A204.1 (cell line): ENCODE data around the gene MBTPS1.
A peak's percentile ranks its signal among the peaks of the same experiment; 100 is the strongest.

Experiments
- FAIRE-seq: peaks from 2 replicates; lab custom pipeline; 2012; peaks lifted over from hg19 to GRCh38; lab: Jason Lieb, UNC

The MBTPS1 gene

DNA sequence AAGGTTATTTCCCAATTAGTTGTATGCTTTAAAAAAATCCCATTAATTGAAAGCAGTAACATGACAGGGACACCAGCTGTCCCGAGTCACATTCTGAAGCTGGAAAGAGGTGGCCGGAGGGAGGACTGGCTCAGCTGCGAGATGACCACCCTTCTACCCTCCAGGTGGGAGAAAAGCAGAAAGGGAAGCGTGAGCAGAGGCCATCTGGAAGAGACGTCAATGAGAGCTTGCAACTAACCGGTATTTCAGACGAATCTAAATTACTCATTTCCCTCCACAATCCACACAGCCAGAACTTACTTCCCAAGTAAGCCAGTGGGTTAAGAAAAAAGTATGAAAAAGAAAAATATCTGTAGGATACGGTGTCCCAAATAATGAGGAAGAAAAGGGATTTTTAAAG, 45.6 kb downstream of the MBTPS1 start:
- no peak for FAIRE-seq

DNA sequence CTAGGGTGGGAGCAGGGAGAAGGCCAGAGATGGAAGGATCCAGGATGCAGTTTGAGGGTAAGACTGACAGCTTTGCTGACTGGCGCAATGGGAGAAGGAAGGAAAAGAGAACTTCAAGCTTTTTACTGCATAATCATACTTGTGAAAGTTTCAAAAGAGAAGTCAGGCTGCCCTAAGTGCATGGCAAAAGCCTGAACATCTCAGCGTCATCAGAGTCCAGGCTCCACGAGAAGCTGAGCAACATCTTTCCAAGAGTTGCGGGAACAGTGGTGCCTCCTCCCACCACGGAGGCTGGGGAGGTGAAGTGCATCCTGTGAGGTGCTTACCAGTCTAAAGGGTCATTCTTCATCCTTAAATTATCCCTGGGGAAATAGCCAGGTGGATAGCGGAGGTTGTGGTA, 47.2 kb downstream of the MBTPS1 start:
- FAIRE-seq, result no peak

DNA sequence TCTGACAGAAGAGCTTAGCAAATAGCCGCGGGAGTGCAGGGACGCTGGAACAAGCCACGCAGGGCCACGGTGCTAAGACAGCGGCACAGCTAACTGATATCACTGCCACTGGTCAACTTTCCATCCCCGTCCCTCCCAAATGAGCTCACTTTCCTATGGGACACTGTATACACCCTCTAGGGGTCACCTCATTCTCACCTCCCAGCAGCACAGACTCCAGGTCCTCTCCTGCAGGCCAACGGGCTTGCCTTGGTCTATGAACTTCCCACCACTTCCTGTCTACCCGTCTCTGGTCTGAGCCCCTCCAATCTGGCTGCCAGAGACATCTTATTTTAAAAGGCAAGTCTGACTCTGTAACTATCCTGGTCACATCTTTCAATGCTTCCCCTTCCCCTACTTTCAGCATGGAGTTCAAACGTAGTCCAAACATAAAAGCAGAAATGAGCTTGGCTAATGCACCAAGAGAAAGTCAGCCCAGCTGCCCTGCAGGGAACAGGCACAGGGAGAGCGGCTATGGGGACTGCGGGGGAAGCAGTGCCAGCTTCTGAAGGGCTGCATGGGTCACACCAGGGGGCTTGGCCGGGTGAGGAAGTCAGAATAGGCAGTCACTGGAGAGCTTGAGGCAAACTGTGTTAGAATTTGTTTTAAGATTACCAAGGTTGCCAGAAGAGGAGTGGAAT, 47.8 kb downstream of the MBTPS1 start:
- FAIRE-seq, result no peak

- FAIRE-seq, result no peak
Observed at GRCh38 chr16:84068041-84068440, 48.7 kb downstream of the MBTPS1 start.

GRCh38 chr16:84067640-84068039, 49.1 kb downstream of the MBTPS1 start:
- FAIRE-seq, result no peak

DNA sequence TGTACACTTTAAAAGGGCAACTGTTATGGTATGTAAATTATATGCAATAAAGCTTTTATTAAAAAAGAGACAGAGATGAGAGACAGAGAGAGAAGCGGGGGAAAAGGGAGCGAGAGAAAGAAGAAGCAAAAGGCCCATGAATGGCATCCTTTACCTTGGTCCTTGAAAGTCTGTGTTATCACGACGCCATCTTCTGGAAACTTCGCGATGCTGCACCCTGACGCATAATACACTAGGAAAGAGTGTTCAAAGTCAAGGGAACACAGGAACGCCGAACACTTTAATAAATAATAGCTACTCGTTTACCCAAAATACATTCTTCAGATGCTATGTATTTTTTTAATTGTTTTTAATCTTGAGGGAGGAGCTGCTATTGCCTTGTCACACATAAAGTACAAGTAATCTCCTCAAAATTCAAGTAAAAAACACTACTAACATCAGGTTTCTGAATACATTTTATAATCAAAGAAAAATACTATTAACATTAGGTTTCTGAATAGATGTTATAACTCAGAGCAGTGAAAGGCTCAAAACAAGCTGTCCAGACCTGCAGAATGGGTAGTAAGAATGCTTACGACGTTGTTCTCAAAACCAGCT, 51.1 kb downstream of the MBTPS1 start:
- FAIRE-seq, result peak; percentile 53

GRCh38 chr16:84063980-84064379, 52.8 kb downstream of the MBTPS1 start:
- FAIRE-seq, result no peak

- no peak for FAIRE-seq
Observed at GRCh38 chr16:84062734-84063640, 53.8 kb downstream of the MBTPS1 start.

- no peak for FAIRE-seq
Observed at GRCh38 chr16:84061236-84061819, 55.4 kb downstream of the MBTPS1 start.

- no peak for FAIRE-seq
Observed at GRCh38 chr16:84059946-84060901, 56.5 kb downstream of the MBTPS1 start.

DNA sequence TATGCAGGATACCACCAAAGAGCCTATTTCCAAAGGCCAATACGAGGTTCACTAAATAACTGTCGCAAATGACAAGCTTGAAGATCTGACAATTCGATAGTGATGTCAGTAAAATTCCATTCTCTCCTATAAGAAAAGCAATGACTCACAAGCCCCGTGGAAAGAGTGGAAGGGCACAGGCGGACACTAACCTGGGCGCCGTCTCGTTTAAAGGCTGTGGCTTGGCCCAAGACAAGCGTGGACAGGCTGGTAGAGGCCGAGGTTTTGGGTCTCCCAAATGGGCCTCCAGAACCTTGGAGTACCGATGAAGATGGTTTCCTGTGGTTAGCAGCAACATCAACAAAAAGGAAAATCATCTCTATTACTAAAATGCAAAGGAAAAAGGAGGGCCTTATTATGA, 57.6 kb downstream of the MBTPS1 start:
- FAIRE-seq, result no peak

- FAIRE-seq, result no peak
Observed at GRCh38 chr16:84058664-84059063, 58.1 kb downstream of the MBTPS1 start.

GRCh38 chr16:84058211-84058610, 58.5 kb downstream of the MBTPS1 start:
- no peak for FAIRE-seq

DNA sequence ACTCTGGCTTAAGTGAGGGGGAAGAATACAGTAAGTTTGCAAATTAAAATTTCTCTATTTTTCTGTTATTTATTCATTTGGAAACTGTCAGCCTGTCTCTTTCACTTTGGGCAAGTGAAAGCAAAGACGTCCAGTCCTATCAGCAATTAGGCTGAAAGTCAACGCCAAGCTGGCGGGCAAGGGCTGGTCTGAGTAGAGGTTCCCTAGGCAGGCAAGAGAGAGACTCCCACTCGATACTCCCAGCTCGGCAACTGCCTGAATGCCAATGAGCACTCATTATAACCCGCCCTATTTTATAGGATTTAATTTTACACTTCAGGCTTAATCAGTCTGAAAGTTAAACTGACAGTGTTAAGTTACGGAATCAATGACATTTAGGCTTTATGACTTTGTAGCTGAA, 59.8 kb downstream of the MBTPS1 start:
- no peak for FAIRE-seq

DNA sequence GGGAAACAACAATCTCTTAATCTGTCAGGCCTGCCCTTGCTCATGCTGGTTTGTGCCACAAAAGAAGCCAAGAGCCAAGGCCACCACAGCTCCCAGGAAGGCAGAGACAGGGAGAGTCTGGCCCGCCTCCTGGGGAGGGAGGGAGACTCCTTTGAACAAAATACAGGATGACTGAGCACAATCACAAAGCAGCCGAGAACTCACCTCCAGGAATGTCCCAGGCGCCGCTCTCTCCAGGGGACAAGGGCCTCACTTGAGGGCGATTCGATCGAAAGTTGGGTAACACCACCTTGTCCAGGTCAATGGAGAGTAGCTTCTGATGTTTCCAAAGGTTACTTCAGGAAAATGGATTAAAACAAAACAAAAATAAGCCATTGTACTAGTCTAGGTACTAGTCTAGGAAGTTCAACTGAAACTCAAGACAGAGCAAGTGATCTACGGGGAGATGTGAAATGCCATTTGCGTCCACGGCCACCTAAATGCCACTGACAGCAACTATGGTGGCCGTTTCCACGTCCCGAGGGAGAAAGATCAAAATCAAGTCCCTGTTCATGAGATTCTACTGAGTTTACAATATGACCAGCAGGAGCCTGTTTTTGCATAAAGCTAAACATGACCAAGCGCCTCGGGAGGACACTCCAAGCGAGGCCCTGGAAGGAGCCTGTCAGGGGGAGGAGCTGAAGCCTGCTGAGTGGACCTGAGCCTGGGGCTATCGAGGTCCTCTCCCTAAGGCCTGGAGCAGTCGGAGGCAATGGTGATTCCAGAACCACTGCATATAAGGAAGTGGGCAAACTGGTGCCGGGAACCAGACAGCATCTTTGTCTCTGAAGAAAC, 60.7 kb downstream of the MBTPS1 start:
- no peak for FAIRE-seq

- FAIRE-seq, result no peak
Observed at GRCh38 chr16:84055366-84055765, 61.4 kb downstream of the MBTPS1 start.

GRCh38 chr16:84054916-84055315, 61.8 kb downstream of the MBTPS1 start:
- no peak for FAIRE-seq

GRCh38 chr16:84054271-84054670, 62.5 kb downstream of the MBTPS1 start:
- FAIRE-seq, result no peak

- FAIRE-seq, result no peak
Observed at GRCh38 chr16:84053237-84053636, 63.5 kb downstream of the MBTPS1 start.

- FAIRE-seq, result no peak
Observed at GRCh38 chr16:84052071-84052622, 64.6 kb downstream of the MBTPS1 start.
